H1 (cell line): ENCODE data around the gene HIC1. TPM values are rescaled to one million over a fixed set of nuclear protein-coding genes. Genes with fewer than 3 reads are reported as not detected.

Experiments
- CTCF ChIA-PET: fragments of 300-600 bp; sonication (Branson Sonifier 250); formaldehyde crosslinking; loops from one replicate; lab custom pipeline; 2021; ENCODE audit not compliant: partially characterized antibody; lab: Charles Lee
- POLR2A ChIA-PET: fragments of 300-600 bp; sonication (Branson Sonifier 250); formaldehyde crosslinking; loops from one replicate; lab custom pipeline; 2021; ENCODE audit warnings: inconsistent platforms; ENCODE audit not compliant: partially characterized antibody; lab: Charles Lee
- DNase-seq, 2 experiments: peaks; one replicate each; pipeline versions ENCODE4 v3.0.0 to v3.0.0-alpha.2; 2010 to 2022; ENCODE audit warnings: low spot score in 2 of 2, low read depth in 1 of 2, mixed read lengths in 1 of 2
- FAIRE-seq: peaks from 2 replicates; lab custom pipeline; 2011; peaks lifted over from hg19 to GRCh38; lab: Jason Lieb, UNC
- H2AFZ ChIP-seq: 2 replicates; pipeline ENCODE4 v1.8.1; 2012; ENCODE audit warnings: low read length, inconsistent platforms
- H2AK5ac ChIP-seq: 2 replicates; pipeline ENCODE4 v1.6.1; 2013; ENCODE audit warnings: low read depth, low read length
- H2BK120ac ChIP-seq: replicated peaks from 2 replicates; pipeline ENCODE3; 2013; ENCODE audit warnings: low read depth, low read length, inconsistent platforms
- H2BK12ac ChIP-seq: 2 replicates; pipeline ENCODE4 v1.6.1; 2013; ENCODE audit warnings: low read depth, low read length
- H2BK15ac ChIP-seq: 2 replicates; pipeline ENCODE4 v1.6.1; 2013; ENCODE audit warnings: low read length
- H2BK20ac ChIP-seq: 2 replicates; pipeline ENCODE4 v1.6.1; 2013; ENCODE audit warnings: low read length
- H2BK5ac ChIP-seq: 2 replicates; pipeline ENCODE4 v1.6.1; 2013; ENCODE audit warnings: low read depth, low read length
- H3K14ac ChIP-seq: 2 replicates; pipeline ENCODE4 v1.6.1; 2013; ENCODE audit warnings: inconsistent platforms; ENCODE audit not compliant: insufficient read length
- H3K18ac ChIP-seq: 2 replicates; pipeline ENCODE4 v1.6.1; 2013; ENCODE audit warnings: low read length; ENCODE audit errors: extremely low read depth
- H3K23ac ChIP-seq: 2 replicates; pipeline ENCODE4 v1.6.1; 2013; ENCODE audit warnings: inconsistent platforms; ENCODE audit not compliant: insufficient read length
- H3K23me2 ChIP-seq: 2 replicates; pipeline ENCODE4 v1.6.1; 2013; ENCODE audit warnings: low read depth, low read length
- H3K27ac ChIP-seq: 2 replicates; pipeline ENCODE4 v1.6.1; 2011; ENCODE audit warnings: low read depth, low read length, inconsistent platforms
- H3K27me3 ChIP-seq, 4 experiments: replicated peaks in 1 of 4; 1 replicate in 1 of 4; 2 replicates in 3 of 4; pipeline versions ENCODE4 v1.6.1 to v1.8.1; 2011 to 2013; ENCODE audit warnings: low read length in 3 of 4, mild to moderate bottlenecking in 3 of 4, inconsistent platforms in 2 of 4, mixed read lengths in 2 of 4, moderate library complexity in 1 of 4; ENCODE audit not compliant: control insufficient read depth in 3 of 4, insufficient read depth in 3 of 4; ENCODE audit errors: extremely low read depth in 1 of 4
- H3K36me3 ChIP-seq, 4 experiments: 2 replicates each; pipeline versions ENCODE4 v1.6.1 to v1.8.1; 2011 to 2013; ENCODE audit warnings: mild to moderate bottlenecking in 4 of 4, low read length in 3 of 4, moderate library complexity in 2 of 4, control low read depth in 1 of 4, inconsistent platforms in 1 of 4; ENCODE audit not compliant: insufficient read depth in 4 of 4, control insufficient read depth in 2 of 4
- H3K4ac ChIP-seq: replicated peaks from 2 replicates; pipeline ENCODE3; 2013; ENCODE audit warnings: low read length, low read depth, mixed read lengths, inconsistent platforms; ENCODE audit not compliant: insufficient read length
- H3K4me1 ChIP-seq, 4 experiments: replicated peaks in 1 of 4; 1 replicate in 1 of 4; 2 replicates in 3 of 4; pipeline versions ENCODE4 v1.6.1 to v1.8.1; 2011 to 2013; ENCODE audit warnings: low read length in 3 of 4, inconsistent platforms in 2 of 4, mixed read lengths in 1 of 4; ENCODE audit not compliant: insufficient read depth in 4 of 4, control insufficient read depth in 3 of 4
- H3K4me2 ChIP-seq, 2 experiments: 2 replicates each; pipeline versions ENCODE4 v1.6.1 to v1.8.1; 2011 to 2013; ENCODE audit warnings: low read depth in 2 of 2, low read length in 2 of 2, control low read depth in 1 of 2, inconsistent platforms in 1 of 2, mild to moderate bottlenecking in 1 of 2; ENCODE audit not compliant: insufficient read depth in 1 of 2
- H3K4me3 ChIP-seq, 4 experiments: fragments of 200-600, 300-600 bp in 1 of 4; sonication (generic), shearing (Covaris generic), sonication (Bioruptor Twin) in 1 of 4; 2 replicates each; pipeline versions ENCODE4 v1.5.1 to v1.8.1; 2011 to 2016; ENCODE audit warnings: low read length in 4 of 4, low read depth in 3 of 4, control low read depth in 2 of 4, inconsistent platforms in 2 of 4, mild to moderate bottlenecking in 2 of 4, mixed read lengths in 1 of 4, moderate library complexity in 1 of 4; ENCODE audit not compliant: insufficient read depth in 2 of 4; ENCODE audit errors: extremely low read depth in 1 of 4
- H3K56ac ChIP-seq: replicated peaks from 2 replicates; pipeline ENCODE3; 2013; ENCODE audit warnings: low read depth, mild to moderate bottlenecking, mixed read lengths, low read length, inconsistent platforms; ENCODE audit not compliant: insufficient read length
- H3K79me1 ChIP-seq: 2 replicates; pipeline ENCODE4 v1.6.1; 2013; ENCODE audit warnings: low read depth, low read length, control low read depth
- H3K79me2 ChIP-seq, 2 experiments: 2 replicates each; pipeline versions ENCODE4 v1.6.1 to v1.8.1; 2012 to 2013; ENCODE audit warnings: low read length in 2 of 2, mild to moderate bottlenecking in 2 of 2, inconsistent platforms in 1 of 2; ENCODE audit not compliant: insufficient read depth in 2 of 2, control insufficient read depth in 1 of 2
- H3K9ac ChIP-seq, 4 experiments: replicated peaks in 1 of 4; 1 replicate in 1 of 4; 2 replicates in 3 of 4; pipeline versions ENCODE4 v1.6.1 to v1.8.1; 2011 to 2013; ENCODE audit warnings: low read depth in 3 of 4, low read length in 3 of 4, control low read depth in 2 of 4, mild to moderate bottlenecking in 2 of 4, moderate library complexity in 2 of 4, inconsistent platforms in 1 of 4; ENCODE audit errors: extremely low read depth in 1 of 4
- H3K9me3 ChIP-seq, 2 experiments: 2 replicates each; pipeline versions ENCODE4 v1.6.1 to v1.8.1; 2012 to 2013; ENCODE audit warnings: mild to moderate bottlenecking in 2 of 2, moderate library complexity in 2 of 2, control low read depth in 1 of 2, inconsistent platforms in 1 of 2, low read depth in 1 of 2, low read length in 1 of 2, mixed read lengths in 1 of 2; ENCODE audit not compliant: insufficient read depth in 2 of 2
- H4K20me1 ChIP-seq, 2 experiments: replicated peaks in 1 of 2; 2 replicates each; pipeline versions ENCODE3 to v1.8.1; 2011 to 2013; ENCODE audit warnings: inconsistent platforms in 2 of 2, low read length in 2 of 2, mild to moderate bottlenecking in 1 of 2; ENCODE audit not compliant: insufficient read depth in 2 of 2, control insufficient read depth in 1 of 2
- H4K5ac ChIP-seq: 2 replicates; pipeline ENCODE4 v1.6.1; 2013; ENCODE audit warnings: low read length, low read depth, mixed read lengths, inconsistent platforms; ENCODE audit not compliant: insufficient read length
- H4K8ac ChIP-seq: 2 replicates; pipeline ENCODE4 v1.8.0; 2013; ENCODE audit warnings: mild to moderate bottlenecking, moderate library complexity, low read length, inconsistent platforms; ENCODE audit not compliant: insufficient read depth; ENCODE audit errors: extremely low read depth
- H4K91ac ChIP-seq: replicated peaks from 2 replicates; pipeline ENCODE3; 2013; ENCODE audit warnings: low read length, mixed read lengths, inconsistent platforms; ENCODE audit not compliant: insufficient read length
- CBX5 ChIP-seq: fragments of 300-800, 300-1000 bp; sonication (generic); IDR thresholded peaks from 2 replicates; pipeline ENCODE4 v1.7.1; 2016; ENCODE audit warnings: antibody characterized with exemption, low read length, low read depth
- CBX8 ChIP-seq: fragments of 300-800, 300-1000 bp; sonication (generic); IDR thresholded peaks from 2 replicates; pipeline ENCODE4 v1.7.1; 2016; ENCODE audit warnings: low read depth, low read length, borderline replicate concordance
- CEBPB ChIP-seq: IDR thresholded peaks from 2 replicates; pipeline ENCODE4 v1.6.1; 2012; ENCODE audit warnings: low read depth, low read length
- CHD1 ChIP-seq: IDR thresholded peaks from 2 replicates; pipeline ENCODE4 v1.6.1; 2012; ENCODE audit warnings: low read depth, low read length, improper control_type of control experiment
- CHD2 ChIP-seq: IDR thresholded peaks from 2 replicates; pipeline ENCODE4 v1.6.1; 2012; ENCODE audit warnings: low read length, improper control_type of control experiment
- CTBP2 ChIP-seq: IDR thresholded peaks from 2 replicates; pipeline ENCODE4 v1.7.0; 2011; ENCODE audit warnings: borderline replicate concordance, mild to moderate bottlenecking, moderate library complexity, mixed read lengths, low read length; ENCODE audit not compliant: insufficient read depth, insufficient read length
- EZH2 ChIP-seq: fragments of 200-600 bp; sonication (generic); IDR thresholded peaks from 2 replicates; pipeline ENCODE4 v1.7.1; 2012; ENCODE audit warnings: low read depth, mild to moderate bottlenecking, moderate library complexity, low read length, inconsistent platforms; ENCODE audit not compliant: severe bottlenecking
- RBBP5 ChIP-seq: IDR thresholded peaks from 2 replicates; pipeline ENCODE4 v1.7.1; 2012; ENCODE audit warnings: low read depth, mild to moderate bottlenecking, inconsistent platforms, low read length, moderate library complexity, borderline replicate concordance
- SRF ChIP-seq: IDR thresholded peaks from 2 replicates; pipeline ENCODE4 v1.6.1; 2011; ENCODE audit warnings: mild to moderate bottlenecking, low read depth, low read length, moderate library complexity
- SUZ12 ChIP-seq: fragments of 200-600 bp; sonication (generic); IDR thresholded peaks from 2 replicates; pipeline ENCODE4 v1.6.1; 2012; ENCODE audit warnings: mild to moderate bottlenecking, inconsistent platforms, low read length, moderate library complexity, mixed read lengths
- USF2 ChIP-seq: IDR thresholded peaks from 2 replicates; pipeline ENCODE4 v1.6.1; 2011; ENCODE audit warnings: low read length, improper control_type of control experiment
- WGBS, 2 experiments: shearing (Covaris generic) in 1 of 2; methylation state at CpG; one replicate each; pipeline versions ENCODE4 v1.1.6 to v1.1.7; 2013 to 2015; ENCODE audit warnings: low lambda C conversion rate in 2 of 2, mixed read lengths in 2 of 2, inconsistent platforms in 1 of 2, low coverage in 1 of 2, missing lambda C conversion rate in 1 of 2; ENCODE audit not compliant: insufficient replicate concordance in 2 of 2, insufficient coverage in 1 of 2, insufficient read length in 1 of 2; ENCODE audit errors: extremely low coverage in 1 of 2, missing lambda C conversion rate in 1 of 2; 5-methylcytosine and 5-hydroxymethylcytosine counted together
- polyA plus RNA-seq, 7 experiments: library from polyadenylated mRNA; depleted of rRNA in 3 of 7; stranded (reverse) in 5 of 7; unstranded in 2 of 7; fragments of >200 nt in 5 of 7; fragments of 200-250 nt in 2 of 7; gene quantifications; 1 replicate in 5 of 7; 2 replicates in 1 of 7; 4 replicates in 1 of 7; pipeline versions ENCODE4 v1.2.1 to v1.2.3, GENCODE V29; 2011 to 2013; ENCODE audit warnings: missing spikeins in 2 of 7, mixed read lengths in 2 of 7
- total RNA-seq: library from RNA; stranded (reverse); fragmentation: NEBNext Ultra II Directional; extraction: Animal tissue kit (Norgen Biotek cat#: 25700); gene quantifications from 2 replicates; pipeline ENCODE4 v1.2.1, GENCODE V29; 2021

The HIC1 gene
- total and polyA plus RNA-seq, 2 of the 8 experiments (the other 6 are each of a cell fraction or from before 2014, with no cell fraction given): 0.06 to 0.09 TPM

GRCh38 chr17:2057175-2057759, 2.4 kb downstream of the HIC1 start:
- no peak overlapping the region for H4K8ac ChIP-seq
- POLR2A ChIA-PET: interaction anchor here (1.5 to 2.6 kb wide), 3 partner anchors 34 to 278 kb away, joined by 3 to 8 read pairs (median 7); partner anchors contain the start of gene TSR1
- H3K4ac ChIP-seq: no peak overlapping the region
- WGBS, 2 experiments: 4% methylated on average over 37 of the region's 81 CpGs; no CpG with 5 or more reads in 1 of the 2 experiments
- no peak overlapping the region for H3K27ac ChIP-seq
- no peak overlapping the region for H3K56ac ChIP-seq
- peaks cover 60 to 85% (median 78%) of the 10 kb centered on the region in 4 experiments for H3K27me3 ChIP-seq
- H3K18ac ChIP-seq: no peak overlapping the region; the same call in 1 of the 2 replicates
- no peak overlapping the region for H2BK12ac ChIP-seq
- H4K20me1 ChIP-seq: peaks cover 11 to 21% of the 10 kb centered on the region in 2 experiments
- DNase-seq: peak in 1 of 2 experiments; percentile 64
- peaks cover 0 to 7% of the 10 kb centered on the region in 2 experiments; a peak in 1 of 4 replicates for H3K9me3 ChIP-seq
- no peak overlapping the region for H2AFZ ChIP-seq
- H4K91ac ChIP-seq: no peak overlapping the region
- H3K79me1 ChIP-seq: no peaks in the 10 kb centered on the region
- H2BK120ac ChIP-seq: no peak overlapping the region
- no peak overlapping the region for H4K5ac ChIP-seq
- peaks cover 0 to 20% (median 11%) of the 10 kb centered on the region in 4 experiments; a peak in 5 of 7 replicates for H3K4me1 ChIP-seq
- H2BK20ac ChIP-seq: no peak overlapping the region
- peak overlapping the region; percentile 52 to 62; a peak in 3 of 4 replicates for H3K4me2 ChIP-seq
- no peak overlapping the region for H2BK15ac ChIP-seq
- H3K9ac ChIP-seq: no peak overlapping the region
- H3K23ac ChIP-seq: no peak overlapping the region
- CTCF ChIA-PET: interaction anchor here (1.1 to 9.3 kb wide), 23 partner anchors 8 to 312 kb away, joined by 3 to 122 read pairs (median 4); no protein-coding TSS in a partner anchor
- no peak overlapping the region for H3K14ac ChIP-seq
- peaks cover 6% of the 10 kb centered on the region; the same call in 1 of the 2 replicates for H3K23me2 ChIP-seq
- H2AK5ac ChIP-seq: no peak overlapping the region
- H3K36me3 ChIP-seq: peaks cover 0 to 14% (median 0%) of the 10 kb centered on the region in 4 experiments; a peak in 1 of 8 replicates
- no peak overlapping the region for H2BK5ac ChIP-seq
- FAIRE-seq: no peak
- H3K4me3 ChIP-seq: peak overlapping the region in 1 of 4 experiments; percentile 54; a peak in 2 of 8 replicates
- H3K79me2 ChIP-seq: no peaks in the 10 kb centered on the region
- TF ChIP-seq CEBPB: no peak
- TF ChIP-seq CHD2: no peak
- TF ChIP-seq CHD1: no peak
- peak; percentile 10; the same call in 1 of the 2 replicates for TF ChIP-seq RBBP5
- peak; percentile 4 for TF ChIP-seq EZH2
- TF ChIP-seq SUZ12: peak; percentile 8; the same call in 1 of the 2 replicates
- no peak for TF ChIP-seq CBX5
- no peak for TF ChIP-seq CTBP2
- TF ChIP-seq CBX8: no peak
- no peak for TF ChIP-seq USF2
- TF ChIP-seq SRF: no peak
